Pancreas (tissue), 10 donors: ENCODE results near the gene CST9. TPM values are rescaled to one million over a fixed set of nuclear protein-coding genes. Genes with fewer than 3 reads are reported as not detected.

Experiments
- ATAC-seq, 4 donors: fragments of 200-7000 bp; cut with Tn5 transposase; one replicate each; pipeline versions ENCODE4 v1.8.0 to v1.9.1; 2020; ENCODE audit warnings: mild to moderate bottlenecking in 4 of 4, moderate library complexity in 4 of 4
- DNase-seq, 6 donors: peaks; one replicate each; pipeline ENCODE4 v3.0.0-alpha.2; 2020
- FAIRE-seq: peaks from 2 replicates; lab custom pipeline; 2012; peaks lifted over from hg19 to GRCh38; lab: Jason Lieb, UNC
- H3K27ac ChIP-seq, 4 donors: fragments of 200-600 bp; sonication (generic); 1 replicate in 3 of 4; 2 replicates in 1 of 4; pipeline versions ENCODE4 v1.5.0 to v1.8.0; 2020
- H3K27me3 ChIP-seq, 4 donors: fragments of 200-600 bp; one replicate each; pipeline ENCODE4 v1.8.0; 2021
- H3K36me3 ChIP-seq, 3 donors: fragments of 200-600 bp; sonication (generic) in 1 of 3; one replicate each; pipeline versions ENCODE4 v1.5.0 to v1.8.0; 2020 to 2021
- H3K4me1 ChIP-seq, 3 donors: fragments of 200-600 bp; one replicate each; pipeline ENCODE4 v1.8.0; 2021
- H3K4me3 ChIP-seq, 4 donors: fragments of 200-600 bp; sonication (generic) in 2 of 4; one replicate each; pipeline versions ENCODE4 v1.5.0 to v1.8.0; 2020 to 2021
- H3K9me3 ChIP-seq, 4 donors: fragments of 200-600 bp; one replicate each; pipeline ENCODE4 v1.8.0; 2021
- CTCF ChIP-seq, 4 donors: fragments of 200-600 bp; sonication (generic) in 3 of 4; IDR thresholded peaks; one replicate each; pipeline versions ENCODE4 v1.5.0 to v1.8.0; 2021; ENCODE audit warnings: antibody characterized with exemption in 4 of 4
- WGBS, 2 donors: extraction: QIAGEN DNeasy Blood & Tissue Kit; methylation state at CpG; one replicate each; pipeline ENCODE4 v1.1.7; 2013; 5-methylcytosine and 5-hydroxymethylcytosine counted together
- intact Hi-C, 3 donors: fragments of 100-400 bp; cut with DNase I; formaldehyde crosslinking; loops; one replicate each; pipeline versions ENCODE4 v1.11.1 to v1.14.2; 2022
- polyA plus RNA-seq, 2 donors: library from polyadenylated mRNA; stranded (reverse); fragments of 200-250 nt; gene quantifications; one replicate each; pipeline ENCODE4 v1.2.3, GENCODE V29; 2013
- total RNA-seq, 6 donors: library from RNA; stranded (reverse); fragmentation: NEBNext Ultra II Directional in 4 of 6; extraction: Animal tissue kit (Norgen Biotek cat#: 25700) in 4 of 6; gene quantifications; one replicate each; pipeline versions ENCODE4 v1.2.1 to v1.2.4, GENCODE V29; 2021 to 2023
- donor health status: healthy with polysubstance abuse.
- donor health status: DM: no; HTN: no; CAD: no; lungs with moderate emphysema.
- donor health status: DM: no; HTN: no; CAD: no.
- donor health status: control.
- donor health status: control.
- donor health status: Bipolar disorder and iron deficiency.
- donor health status: DM: yes; HTN: yes; CAD: no.
- donor health status: DM: no; HTN: no; CAD: no.
- donor health status: DM: no; HTN: no; CAD: no.
- donor health status: DM: yes; HTN: yes; CAD: no.

CST9 gene
- total and polyA plus RNA-seq, 8 donors, result not detected

GRCh38 chr20:23588434-23589403, 17.0 kb downstream of the CST9 start:
- DNase-seq, result no peak
- Histone ChIP-seq H3K36me3 (no peaks in the 10 kb centered on the region), H3K4me1 (no peaks in the 10 kb centered on the region), H3K27ac (no peak overlapping the region), H3K27me3 (no peaks in the 10 kb centered on the region), H3K4me3 (no peak overlapping the region), H3K9me3 (no peaks in the 10 kb centered on the region)
- no peak for ATAC-seq
- intact Hi-C loops, result no loop called here
- no peak for FAIRE-seq
- TF ChIP-seq CTCF (IDR thresholded peaks at IDR 0.05), result no peak
- WGBS, 2 donors, result 74 to 77% methylated on average over 10 of the region's 10 CpGs

GRCh38 chr20:23587631-23588030, 18.1 kb downstream of the CST9 start:
- H3K27ac ChIP-seq, result no peak overlapping the region
- FAIRE-seq, result no peak
- DNase-seq, result peak in 1 of 6 donors; percentile 29
- 59 to 73% methylated on average over 6 to 7 of the region's 7 CpGs for WGBS, 2 donors
- intact Hi-C loops, result no loop called here
- ATAC-seq, result no peak
- no peaks in the 10 kb centered on the region for H3K27me3 ChIP-seq
- TF ChIP-seq CTCF (IDR thresholded peaks at IDR 0.05), result no peak
- H3K4me1 ChIP-seq, result no peaks in the 10 kb centered on the region
- H3K4me3 ChIP-seq, result no peak overlapping the region
- no peaks in the 10 kb centered on the region for H3K36me3 ChIP-seq
- no peaks in the 10 kb centered on the region for H3K9me3 ChIP-seq

GRCh38 chr20:23586735-23587525, 18.8 kb downstream of the CST9 start:
- TF ChIP-seq CTCF (IDR thresholded peaks at IDR 0.05), result no peak
- DNase-seq (peak in 1 of 6 donors; percentile 34), FAIRE-seq (no peak), ATAC-seq (no peak)
- Histone ChIP-seq H3K27me3 (no peaks in the 10 kb centered on the region), H3K27ac (no peak overlapping the region), H3K9me3 (no peaks in the 10 kb centered on the region), H3K4me3 (no peak overlapping the region), H3K36me3 (no peaks in the 10 kb centered on the region), H3K4me1 (no peaks in the 10 kb centered on the region)
- WGBS, 2 donors, result 57 to 69% methylated on average over 13 of the region's 13 CpGs
- intact Hi-C loops, result no loop called here

- intact Hi-C loops, result no loop called here
- no peak overlapping the region for H3K4me3 ChIP-seq
- H3K9me3 ChIP-seq, result no peaks in the 10 kb centered on the region
- H3K4me1 ChIP-seq, result no peaks in the 10 kb centered on the region
- no peaks in the 10 kb centered on the region for H3K36me3 ChIP-seq
- ATAC-seq (peak in 1 of 4 donors; percentile 32), DNase-seq (no peak), FAIRE-seq (no peak)
- no peak for TF ChIP-seq CTCF (IDR thresholded peaks at IDR 0.05)
- WGBS, 2 donors, result 47 to 53% methylated on average over 5 of the region's 5 CpGs
- no peak overlapping the region for H3K27ac ChIP-seq
- H3K27me3 ChIP-seq, result no peaks in the 10 kb centered on the region
These were observed 19.6 kb downstream of the CST9 start for GRCh38 chr20:23585808-23586734.
